SK-N-SH treated with all-trans-retinoic acid at 6 μM for 48 hours (cell line): ENCODE data around the gene SEMA3D.

Experiments
- ARNTL ChIP-seq: fragments of 450-650 bp; formaldehyde crosslinking; IDR thresholded peaks from 2 replicates; pipeline ENCODE4 v1.5.0; 2020; ENCODE audit warnings: low read depth, mild to moderate bottlenecking, moderate library complexity, borderline replicate concordance
- CREB5 ChIP-seq: fragments of 250-450 bp; sonication (Bioruptor Pico); IDR thresholded peaks from 2 replicates; pipeline ENCODE4 v1.5.1; 2020; ENCODE audit warnings: low read depth, mild to moderate bottlenecking, moderate library complexity
- CSRNP3 ChIP-seq: fragments of 250-450 bp; sonication (Bioruptor Pico); IDR thresholded peaks from 2 replicates; pipeline ENCODE4 v1.5.1; 2021; ENCODE audit warnings: mild to moderate bottlenecking, moderate library complexity
- POU6F1 ChIP-seq: fragments of 250-450 bp; sonication (Bioruptor Pico); IDR thresholded peaks from 2 replicates; pipeline ENCODE4 v1.8.0; 2021; ENCODE audit warnings: low read depth, mild to moderate bottlenecking, moderate library complexity, borderline replicate concordance
- PPARA ChIP-seq: fragments of 250-450 bp; sonication (Bioruptor Pico); IDR thresholded peaks from 2 replicates; pipeline ENCODE4 v1.5.0; 2020; ENCODE audit warnings: mild to moderate bottlenecking, borderline replicate concordance
- RARB ChIP-seq: fragments of 250-450 bp; sonication (Bioruptor Pico); IDR thresholded peaks from 2 replicates; pipeline ENCODE4 v1.8.0; 2021; ENCODE audit warnings: mild to moderate bottlenecking, moderate library complexity
- ZC3H10 ChIP-seq: fragments of 250-450 bp; sonication (Bioruptor Pico); IDR thresholded peaks from 2 replicates; pipeline ENCODE4 v1.5.1; 2021; ENCODE audit warnings: mild to moderate bottlenecking, moderate library complexity
- ZFP3 ChIP-seq: fragments of 250-450 bp; sonication (Bioruptor Pico); IDR thresholded peaks from 2 replicates; pipeline ENCODE4 v1.5.0; 2020; ENCODE audit warnings: mild to moderate bottlenecking, moderate library complexity
- ZNF8 ChIP-seq: fragments of 450-650 bp; formaldehyde crosslinking; IDR thresholded peaks from 2 replicates; pipeline ENCODE4 v1.5.0; 2020; ENCODE audit warnings: mild to moderate bottlenecking, moderate library complexity

- no peak for TF ChIP-seq RARB (CRISPR knock-in tag)
- no peak for TF ChIP-seq ARNTL (CRISPR knock-in tag)
- TF ChIP-seq POU6F1 = no peak
- TF ChIP-seq ZNF8 (CRISPR knock-in tag) = no peak
- no peak for TF ChIP-seq CSRNP3
- TF ChIP-seq ZC3H10 (CRISPR knock-in tag) = no peak
- TF ChIP-seq CREB5 (CRISPR knock-in tag) = no peak
- TF ChIP-seq ZFP3 (CRISPR knock-in tag) = no peak
- no peak for TF ChIP-seq PPARA (CRISPR knock-in tag)
These were observed 43.8 kb upstream of the SEMA3D start for GRCh38 chr7:85230623-85231022.
